Activated CD4-positive, alpha-beta T cell treated with anti-CD3 and anti-CD28 coated beads, Interleukin-10, Interleukin-2, amounts not matched to agents 100 ng/mL and 50 ng/mL, durations not matched to agents 16 hours and 8 hours (primary cell): ENCODE measurements around the gene RAB1A.

ENCODE experiments used
- DNase-seq: peaks from one replicate; pipeline ENCODE4 v3.0.0-alpha.2; 2020

Gene RAB1A

DNA sequence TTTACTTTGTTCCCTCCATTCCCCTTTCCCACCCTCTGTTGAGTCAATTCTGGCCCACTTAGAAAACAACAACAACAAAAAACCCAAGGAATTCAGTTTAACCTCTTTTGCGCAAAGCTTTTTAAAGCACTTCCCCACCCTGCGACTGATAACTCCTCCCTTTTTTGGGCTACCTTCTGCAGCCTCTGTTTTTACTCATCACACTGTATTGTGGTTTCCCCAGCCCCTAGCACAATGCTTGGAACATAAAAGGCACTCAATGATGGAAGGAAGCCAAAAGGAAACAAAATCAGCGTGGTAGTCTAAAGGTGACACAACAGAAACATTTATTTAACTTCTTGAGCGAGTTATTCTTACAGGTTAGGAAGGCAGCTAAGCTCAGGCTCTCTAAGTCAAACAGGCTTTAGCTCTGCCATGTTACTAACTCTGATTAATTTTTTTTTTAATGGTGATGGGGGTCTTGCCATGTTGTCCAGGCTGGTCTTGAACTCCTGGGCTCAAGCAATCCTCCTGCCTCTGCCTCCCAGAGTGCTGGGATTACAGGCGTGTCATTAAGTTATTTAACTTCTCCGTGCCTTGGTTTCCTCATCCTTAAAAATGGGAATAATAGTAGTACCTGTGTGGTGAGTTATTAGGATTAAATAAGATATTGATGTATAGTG, 72.4 kb downstream of the RAB1A start:
- DNase-seq, result peak; percentile 90

DNA sequence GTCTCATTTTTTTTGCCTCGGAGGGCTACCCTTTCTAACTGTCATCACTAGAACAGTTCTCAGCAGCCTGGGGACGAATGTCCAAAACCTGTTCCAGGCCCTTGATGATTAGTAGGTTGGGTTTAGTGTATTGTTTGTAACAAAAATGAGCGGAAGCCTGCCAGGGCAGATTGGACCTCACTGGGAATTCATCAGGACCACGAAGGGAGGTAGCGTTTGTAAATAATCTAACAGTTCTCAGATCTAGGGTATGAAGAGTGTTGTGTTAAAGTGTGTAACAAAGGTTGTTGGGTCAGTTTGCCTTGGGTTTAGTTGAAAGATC, 72.9 kb downstream of the RAB1A start:
- DNase-seq, result no peak

DNA sequence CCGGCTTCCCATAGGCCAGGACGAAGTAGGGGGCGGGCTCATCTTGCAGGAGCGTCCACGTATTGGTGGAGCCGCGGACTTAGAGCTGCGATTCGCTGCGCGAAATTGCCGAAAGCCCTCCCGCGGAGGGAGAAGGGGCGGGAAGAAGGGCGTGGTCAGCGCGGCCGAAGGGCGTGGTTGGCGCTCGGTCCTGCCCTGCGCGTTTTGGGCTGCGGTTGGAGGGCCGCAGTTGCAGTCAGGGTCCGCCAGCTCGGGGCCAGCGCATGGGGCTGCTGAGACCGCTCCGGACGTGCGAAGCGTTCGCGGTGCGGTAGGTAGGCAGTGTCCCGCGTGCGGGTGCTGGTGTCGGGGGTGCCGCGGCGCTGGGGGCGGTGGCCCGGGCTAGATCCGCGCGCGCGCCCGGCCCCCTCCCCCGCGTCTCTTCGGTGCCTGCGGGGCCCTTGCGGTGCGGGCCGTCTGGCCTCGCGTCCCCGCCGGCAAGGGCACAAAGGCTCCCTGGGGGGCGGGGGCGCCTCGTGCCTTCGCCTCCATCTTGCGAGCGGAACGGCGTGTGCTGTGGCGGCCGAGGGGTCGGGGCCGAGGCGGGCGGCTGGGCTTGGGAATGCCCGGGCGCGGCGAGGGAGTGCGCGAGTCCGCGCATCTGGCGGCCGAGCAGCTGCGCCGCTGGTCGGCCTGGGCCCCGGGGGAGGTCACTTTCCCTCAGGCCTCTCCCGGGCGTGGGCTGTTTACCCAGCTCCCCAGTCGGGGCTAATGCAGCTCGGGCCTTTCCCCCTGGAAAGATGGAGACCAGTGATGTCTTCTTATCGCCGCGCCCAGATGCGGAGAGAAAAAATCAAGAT, 73.5 kb downstream of the RAB1A start, which contains the start of gene CEP68:
Gene CEP68, plus strand, starts transcription at position 202 of the 839 bp plus-strand sequence. CDS start 13,029 bp downstream, outside the sequence.
- peak; percentile 98 for DNase-seq

DNA sequence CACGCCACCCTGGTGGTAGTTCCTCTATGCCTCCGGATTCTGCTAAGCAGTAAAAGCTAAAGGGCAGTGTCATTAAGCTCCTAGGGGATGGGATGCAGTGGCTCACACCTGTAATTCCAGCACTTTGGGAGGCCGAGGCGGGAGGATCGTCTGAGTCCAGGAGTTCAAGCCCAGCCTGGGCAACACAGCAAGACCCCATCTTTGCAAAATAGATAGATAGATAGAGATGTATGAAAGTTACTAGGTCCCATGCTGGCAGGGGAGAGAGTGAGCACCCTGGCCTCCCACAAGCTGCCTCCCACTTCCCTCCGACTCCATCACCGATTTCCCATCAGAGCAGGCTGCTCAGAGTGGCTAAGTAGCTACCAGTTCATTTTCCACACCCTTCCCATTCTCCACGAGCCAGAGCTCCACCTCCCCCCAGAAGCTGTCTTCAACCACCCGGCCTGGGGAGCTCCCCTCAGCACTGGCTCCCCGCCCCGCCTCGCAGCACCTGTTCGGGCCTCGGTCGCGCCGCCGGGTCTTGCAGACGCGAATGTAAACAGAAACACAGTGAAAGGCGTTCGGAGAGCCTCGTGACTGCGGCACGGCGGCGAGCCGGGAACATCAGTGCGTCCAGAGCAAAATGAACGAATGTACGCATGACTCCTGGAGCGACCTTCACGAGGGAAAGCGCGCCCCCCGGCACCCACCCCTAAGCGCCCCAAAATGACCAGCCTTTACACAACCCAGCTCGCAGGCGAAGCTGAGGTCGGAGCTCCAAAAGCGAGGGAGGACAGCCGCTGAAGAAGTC, 74.3 kb downstream of the RAB1A start:
- DNase-seq, result no peak

DNA sequence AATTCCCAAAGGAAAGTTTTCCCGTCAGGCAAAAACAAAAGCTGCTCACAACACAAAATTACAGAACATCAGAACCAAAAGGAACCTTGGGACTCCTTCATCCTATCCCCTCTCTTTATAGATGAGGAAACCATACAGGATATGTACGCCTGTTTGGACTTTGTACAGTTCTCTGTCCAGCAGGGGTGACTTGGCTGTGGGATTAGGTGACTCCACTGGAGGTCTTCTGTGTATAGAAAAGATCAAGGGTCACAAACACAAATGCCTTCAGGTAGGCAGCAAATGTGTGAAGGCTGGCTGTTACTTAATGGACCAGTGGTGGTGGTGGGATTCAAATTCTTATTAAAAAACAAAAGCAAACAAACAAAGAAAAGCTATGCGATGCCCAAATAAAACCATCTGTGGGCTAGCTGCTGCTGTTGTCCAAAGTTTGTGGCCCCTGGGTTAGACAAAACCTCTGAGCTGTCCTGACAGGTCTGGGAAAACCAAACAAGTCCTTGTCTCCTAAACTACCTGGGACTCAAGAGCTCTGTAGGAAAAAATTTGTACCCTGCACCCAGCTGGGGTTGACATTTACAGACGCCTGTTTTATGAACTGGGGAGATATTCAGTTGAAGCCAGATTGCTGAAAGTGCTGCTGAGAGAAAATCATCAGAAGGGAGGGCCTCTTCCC, 75.0 kb downstream of the RAB1A start:
- DNase-seq, result no peak

DNA sequence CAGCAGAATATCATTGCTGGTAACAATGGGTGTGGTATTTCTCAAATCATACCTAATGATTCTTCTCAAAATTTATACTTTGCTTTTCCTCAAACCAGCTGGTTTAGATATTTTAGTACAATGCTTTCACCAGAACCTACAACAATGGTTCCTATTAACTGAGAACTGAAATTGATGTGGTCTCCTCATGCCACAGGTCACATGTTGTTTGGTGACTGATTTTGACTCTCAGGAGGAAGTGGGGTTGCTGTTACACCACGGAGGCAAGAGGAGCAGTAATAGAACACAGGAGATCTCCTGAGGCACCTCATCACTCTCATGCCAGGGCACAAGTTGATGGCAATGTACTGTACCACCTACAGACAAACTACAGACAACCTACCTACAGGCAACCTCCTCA, 76.7 kb downstream of the RAB1A start:
- peak; percentile 78 for DNase-seq

DNA sequence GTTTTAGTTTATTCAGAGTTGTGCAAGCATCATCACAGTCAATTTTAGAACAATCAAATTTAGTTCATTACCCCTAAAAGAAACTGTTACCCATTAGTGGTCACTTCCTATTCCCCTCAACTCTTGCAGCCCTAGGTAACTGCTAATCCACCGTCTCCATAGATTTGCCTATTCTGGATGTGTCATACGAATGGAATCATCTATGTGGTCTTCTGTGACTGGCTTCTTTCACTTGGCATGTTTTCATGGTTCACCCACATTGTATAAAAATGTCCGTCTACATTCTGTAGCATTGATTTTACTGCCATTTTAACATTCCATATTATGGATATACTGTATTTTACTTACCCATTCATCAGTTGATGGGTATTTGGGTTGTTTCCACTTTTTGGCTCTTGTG, 79.0 kb downstream of the RAB1A start:
- no peak for DNase-seq

DNA sequence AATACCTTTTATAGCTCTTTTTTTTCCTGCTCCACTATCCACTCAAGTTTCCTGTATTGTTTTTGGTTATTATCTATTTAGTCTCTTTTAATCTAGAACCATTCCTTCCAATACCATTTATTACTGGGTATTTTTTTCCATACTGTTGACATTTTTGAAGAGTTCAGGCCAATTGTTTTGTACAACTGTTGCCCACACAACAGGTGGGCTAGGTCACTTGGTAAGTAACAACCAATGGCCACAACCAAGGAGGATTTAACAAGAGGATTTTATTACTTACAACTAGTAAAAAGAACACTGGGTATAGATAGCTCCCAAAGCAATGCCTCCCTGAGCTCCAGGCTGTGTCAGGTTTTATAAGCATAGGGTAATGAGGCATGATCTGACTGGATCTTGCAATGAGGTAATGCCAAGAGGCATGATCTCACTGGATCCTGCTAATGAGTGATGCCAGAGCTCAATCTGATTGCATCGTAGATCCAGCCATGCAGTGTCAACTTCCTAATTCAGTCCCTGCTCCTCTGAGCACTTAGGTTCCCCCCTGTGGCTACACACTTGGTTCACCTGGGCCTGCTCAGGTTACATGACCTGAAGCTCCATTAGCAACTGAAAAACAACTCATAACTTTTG, 80.8 kb downstream of the RAB1A start:
- DNase-seq, result no peak

DNA sequence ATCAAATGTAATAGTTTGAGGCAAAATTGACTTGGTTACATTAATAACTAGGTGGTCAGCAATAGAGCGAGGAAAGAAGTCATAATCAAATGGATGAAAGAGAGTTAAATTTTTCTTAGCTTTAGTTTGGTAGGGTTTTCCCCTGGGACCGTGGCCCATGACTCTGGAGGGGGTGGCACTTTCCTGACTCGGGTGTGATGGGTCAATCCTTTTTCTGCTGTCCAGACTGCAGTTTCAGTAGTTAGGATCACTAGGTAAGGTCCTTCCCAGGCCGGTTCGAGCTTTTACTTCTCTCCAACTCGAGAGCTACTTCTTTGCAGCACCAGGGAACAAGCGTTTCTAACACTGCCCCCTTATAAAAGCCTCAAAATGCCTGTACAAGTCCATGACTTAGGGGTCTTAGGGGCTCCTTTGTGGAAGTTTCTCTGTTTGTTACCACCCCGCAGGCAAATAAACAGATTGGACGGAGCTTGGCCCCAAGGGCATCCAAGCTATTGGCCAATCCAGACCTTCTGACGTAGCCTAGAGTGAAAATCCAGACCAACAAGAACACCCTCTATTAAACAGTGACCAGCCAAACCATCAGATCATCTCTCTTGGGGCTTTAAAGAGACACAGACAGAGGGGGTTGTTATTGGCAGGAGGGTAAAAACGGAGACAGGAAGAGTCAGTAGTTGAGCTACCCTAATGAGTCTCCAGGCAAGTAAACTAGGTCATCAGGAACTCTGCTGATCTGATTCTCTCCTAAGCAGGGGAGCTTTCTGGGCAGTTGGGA, 83.1 kb downstream of the RAB1A start:
- no peak for DNase-seq

DNA sequence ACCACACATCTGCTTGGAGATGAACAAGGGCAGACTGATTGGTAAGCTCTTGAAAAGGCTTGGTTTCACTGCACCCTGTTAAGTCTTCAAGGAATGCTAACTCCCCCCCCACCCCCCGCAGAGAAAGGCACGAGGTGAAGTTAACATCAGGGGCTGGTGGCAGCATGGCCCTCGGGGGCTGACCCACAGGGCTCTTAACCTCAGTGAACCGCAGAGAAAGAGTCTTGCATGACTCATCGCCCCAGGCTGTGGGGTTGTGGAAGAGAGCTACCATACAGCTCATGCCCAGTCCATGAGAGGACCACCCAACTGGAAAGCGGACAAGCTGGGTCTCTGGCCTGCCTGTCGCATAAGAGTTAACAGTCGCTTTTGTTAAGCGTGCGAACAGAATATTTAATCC, 84.3 kb downstream of the RAB1A start:
- no peak for DNase-seq

DNA sequence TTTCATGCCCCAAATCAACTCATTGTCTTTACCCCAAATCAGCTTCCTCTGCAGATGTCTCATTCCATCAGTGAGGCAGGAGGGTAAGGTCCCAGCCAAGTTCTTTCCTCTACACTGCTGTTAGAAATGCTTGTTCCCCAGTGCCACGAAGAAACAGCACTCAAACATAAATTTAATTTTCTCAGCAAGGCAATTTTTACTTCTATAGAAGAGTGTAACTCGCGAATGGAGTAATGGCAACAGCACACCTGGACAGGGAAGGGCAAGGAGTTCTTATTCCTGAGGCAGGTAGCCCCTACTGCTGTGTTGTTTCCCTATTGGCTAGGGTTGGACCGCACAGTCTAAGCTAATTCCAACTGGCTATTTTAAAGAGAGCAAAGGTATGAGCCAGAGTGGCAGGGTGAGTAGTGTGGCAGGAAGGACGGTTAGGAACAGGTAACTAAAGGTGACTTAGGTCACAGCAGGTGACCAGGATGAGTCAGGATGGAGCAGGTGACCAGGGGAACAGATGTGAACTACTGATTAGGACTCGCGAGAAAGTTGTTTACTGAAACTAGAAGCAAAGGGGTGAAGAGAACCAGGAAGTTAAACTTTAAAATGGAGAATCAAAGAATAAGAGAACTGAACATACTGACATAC, 85.7 kb downstream of the RAB1A start:
- no peak for DNase-seq

DNA sequence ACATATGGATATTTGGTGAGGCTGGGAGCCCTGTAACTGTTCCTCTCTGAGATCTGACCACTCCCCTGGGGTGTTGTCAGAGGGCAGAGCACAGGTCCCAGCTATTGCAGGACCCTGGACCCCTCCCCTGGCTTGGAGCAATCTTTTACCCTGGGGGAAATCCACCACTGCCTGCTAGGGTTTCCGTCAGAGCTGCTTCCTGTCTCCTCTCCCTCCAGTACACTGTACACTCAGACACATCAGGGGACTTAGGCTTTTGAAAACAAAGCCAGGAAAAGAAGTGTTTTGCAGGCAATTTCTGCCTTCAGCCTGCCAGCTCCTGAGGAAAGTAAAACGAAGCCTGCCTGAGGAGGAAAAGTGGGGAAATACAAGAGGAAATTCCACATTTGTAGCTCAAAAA, 86.9 kb downstream of the RAB1A start:
- no peak for DNase-seq

DNA sequence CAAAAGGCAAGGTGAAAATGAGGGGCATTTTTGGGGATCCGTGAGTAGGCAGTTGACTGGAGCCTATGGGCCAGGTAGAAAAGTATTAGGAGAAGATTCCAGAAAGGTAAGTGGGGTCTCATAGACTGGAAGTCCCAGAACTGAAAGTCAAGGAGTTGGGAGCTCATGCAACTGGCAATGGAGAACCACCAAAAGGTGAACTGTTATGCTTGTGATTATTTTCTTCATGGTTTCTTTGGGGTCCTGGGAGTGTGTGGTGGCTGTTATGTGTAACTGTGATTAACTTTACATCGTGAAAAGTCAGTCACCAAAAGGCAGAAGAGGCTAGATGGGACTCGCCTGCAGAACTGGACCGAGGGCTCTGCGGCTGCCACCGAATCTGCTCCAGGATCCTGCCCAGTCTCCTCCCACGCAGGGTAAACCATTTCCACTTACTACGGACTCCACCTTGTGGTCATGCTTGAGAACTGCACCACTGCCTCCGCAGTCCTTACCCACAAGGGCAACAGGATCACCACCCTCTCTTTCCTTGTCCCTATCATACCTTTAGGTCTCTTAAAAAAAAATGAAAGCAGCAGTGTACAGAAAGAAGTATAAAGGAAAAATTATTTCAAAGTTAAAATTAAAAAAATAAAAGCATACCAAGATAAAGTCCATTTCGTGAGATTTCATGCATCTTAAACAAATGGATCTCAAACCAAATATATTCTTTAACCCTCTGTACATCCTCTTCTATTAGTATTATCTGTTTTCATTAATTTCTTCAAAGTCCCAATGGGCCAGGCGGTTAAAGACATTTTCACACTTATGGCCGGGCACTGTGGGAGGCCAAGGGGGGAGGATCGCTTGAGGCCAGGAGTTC, 89.3 kb downstream of the RAB1A start:
- DNase-seq, result peak; percentile 85

DNA sequence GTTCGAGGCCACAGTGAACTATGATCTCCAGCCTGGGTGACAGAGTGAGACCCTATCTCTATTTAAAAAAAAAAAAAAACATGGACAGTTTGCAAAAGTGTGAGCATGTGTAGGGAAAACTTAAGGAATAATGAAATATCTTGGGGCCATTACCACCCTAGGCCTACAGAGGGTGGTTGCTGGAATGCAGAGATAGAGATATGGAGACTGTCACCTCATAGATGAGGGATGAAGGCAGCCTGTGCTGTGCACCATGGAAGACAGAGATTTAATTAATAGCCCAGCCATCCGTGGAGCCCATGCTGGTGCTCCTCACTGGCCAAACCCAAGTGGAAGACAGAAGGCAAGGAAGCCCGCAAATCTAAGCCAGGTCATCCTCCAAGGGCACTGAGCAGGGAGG, 90.3 kb downstream of the RAB1A start:
- no peak for DNase-seq

DNA sequence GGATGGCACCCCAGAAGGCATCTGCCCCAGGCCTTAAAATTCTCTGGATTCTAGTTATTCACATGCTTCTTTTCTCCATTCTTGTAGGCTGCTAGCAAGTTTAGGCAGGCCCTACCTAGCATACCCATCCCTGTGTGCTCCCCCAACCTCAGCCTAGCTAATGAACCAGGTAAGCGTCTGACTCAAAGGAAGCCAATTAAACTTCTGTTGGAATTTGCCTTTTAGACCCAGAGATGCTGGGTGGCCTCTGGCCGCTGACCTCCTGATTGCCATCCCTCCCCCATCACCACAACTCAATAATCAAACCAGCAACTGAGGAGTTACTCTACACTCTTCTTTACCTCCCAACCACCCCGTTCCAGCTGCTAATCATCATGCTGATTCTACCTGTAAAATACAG, 92.7 kb downstream of the RAB1A start:
- DNase-seq, result no peak
